Stimulated activated CD8-positive, alpha-beta memory T cell treated with anti-CD3 and anti-CD28 coated beads, Interleukin-4, amount 100 ng/mL, for 48 hours (primary cell): ENCODE results near the gene RRP8.
A peak's percentile ranks its signal among the peaks of the same experiment; 100 is the strongest.

Experiments used
- DNase-seq: peaks from one replicate; pipeline ENCODE4 v3.0.0-alpha.2; 2020

The RRP8 gene

GRCh38 chr11:6632116-6633073 is 29.0 kb upstream of the RRP8 start:
- no peak for DNase-seq

- no peak for DNase-seq
Observed at GRCh38 chr11:6631361-6631890, 28.0 kb upstream of the RRP8 start.

DNA sequence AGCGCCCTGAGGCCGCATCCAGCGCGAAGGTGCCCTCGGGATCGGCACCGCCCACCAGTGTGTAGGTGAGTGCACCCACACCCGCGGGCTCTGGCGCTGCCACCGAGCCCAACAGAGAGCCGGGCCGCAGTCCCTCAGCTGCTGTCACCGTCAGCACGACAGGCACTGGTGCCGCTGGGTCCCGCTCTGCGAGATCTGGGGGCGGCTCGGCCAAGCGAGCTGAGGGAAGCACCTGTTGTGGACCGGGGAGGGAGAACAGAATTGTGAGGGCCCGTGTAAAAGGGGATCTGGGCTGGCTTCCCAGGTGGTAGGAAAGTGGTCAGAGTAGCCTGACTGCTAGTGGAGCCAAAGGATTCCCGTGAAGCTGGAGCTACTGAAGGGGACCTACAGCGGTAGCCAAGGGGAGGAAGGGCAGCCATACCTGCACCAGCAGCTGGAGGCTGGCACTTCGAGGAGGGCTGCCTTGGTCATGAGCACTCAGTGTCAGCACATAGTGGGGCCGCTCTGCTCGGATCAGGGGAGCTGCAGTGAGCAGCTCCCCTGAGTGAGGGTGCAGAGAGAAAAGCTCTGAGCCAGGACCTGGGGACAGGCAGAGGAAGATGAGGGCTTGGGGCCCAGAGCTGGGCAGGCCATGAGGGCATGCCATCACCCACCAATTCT is 27.3 kb upstream of the RRP8 start:
- DNase-seq: no peak

- DNase-seq: no peak
Observed at GRCh38 chr11:6629892-6630631, 26.6 kb upstream of the RRP8 start.

DNA sequence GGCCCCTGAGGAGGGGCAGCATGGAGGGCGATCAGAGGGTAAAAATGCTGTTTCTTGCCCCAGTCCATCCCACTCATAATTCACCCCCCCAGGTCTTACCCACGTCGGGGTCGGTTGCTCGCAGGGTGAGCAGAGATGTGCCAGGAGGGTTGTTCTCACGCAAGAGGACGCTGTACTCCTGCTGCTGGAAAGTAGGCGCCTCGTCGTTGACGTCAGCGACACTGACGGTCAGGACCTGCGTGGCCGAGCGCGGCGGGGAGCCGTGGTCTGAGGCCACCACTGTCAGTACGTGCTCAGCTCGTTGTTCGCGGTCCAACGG is 26.1 kb upstream of the RRP8 start:
- DNase-seq: no peak

DNA sequence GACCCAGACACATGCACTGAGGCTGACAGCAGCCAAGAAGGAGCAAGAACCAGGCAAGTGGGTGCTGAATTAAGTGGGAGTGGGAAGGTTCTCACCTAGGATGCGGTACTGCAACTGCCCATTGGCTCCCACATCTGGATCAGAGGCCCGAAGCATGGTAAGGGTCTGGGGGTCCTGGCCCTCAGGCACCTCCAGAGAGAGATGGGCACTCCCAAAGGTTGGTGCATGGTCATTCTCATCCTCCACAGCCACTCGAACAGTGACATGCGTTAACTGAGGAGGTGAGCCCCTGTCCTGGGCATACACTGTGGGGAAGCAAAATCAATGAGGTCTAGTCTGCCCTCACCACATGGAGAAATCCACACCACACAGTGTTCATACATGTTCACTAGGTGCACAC is 25.1 kb upstream of the RRP8 start:
- DNase-seq: no peak

- no peak for DNase-seq
Observed at GRCh38 chr11:6627762-6628241, 24.4 kb upstream of the RRP8 start.

DNA sequence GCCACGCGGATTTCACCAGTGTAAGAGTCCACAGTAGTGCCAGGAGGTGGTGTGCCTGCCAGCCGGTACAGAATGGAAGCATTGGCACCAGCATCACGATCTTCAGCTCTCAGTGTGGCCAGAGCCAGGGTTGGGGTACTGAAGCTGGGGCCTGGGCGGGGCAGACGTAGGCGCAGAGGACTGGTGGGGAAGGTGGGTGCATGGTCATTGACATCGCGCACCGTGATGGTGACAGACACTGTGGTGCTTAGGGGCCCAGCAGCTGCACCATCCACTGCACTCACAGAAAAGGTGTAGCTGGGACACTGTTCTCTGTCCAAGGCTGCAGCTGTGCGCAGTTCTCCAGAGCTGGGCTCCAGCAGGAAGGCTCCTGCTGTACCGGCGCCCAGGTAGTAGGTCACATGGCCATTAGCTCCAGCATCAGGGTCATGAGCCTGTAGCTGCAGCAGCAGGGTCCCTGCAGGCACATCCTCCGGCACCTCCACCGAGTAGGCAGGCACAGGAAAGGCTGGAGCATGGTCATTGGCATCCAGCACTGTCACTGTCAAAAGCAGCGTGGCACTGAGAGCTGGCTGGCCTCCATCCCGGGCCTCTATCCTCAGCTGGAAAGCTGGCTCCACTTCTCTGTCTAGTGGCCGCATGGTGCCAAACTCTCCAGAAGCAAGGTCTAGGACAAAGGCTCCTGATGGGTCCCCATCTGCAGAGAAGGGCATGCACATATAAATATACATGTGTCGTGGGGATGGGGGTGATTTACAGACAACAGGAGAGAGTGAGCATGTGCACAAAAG is 23.8 kb upstream of the RRP8 start:
- no peak for DNase-seq

GRCh38 chr11:6625832-6626420 is 22.5 kb upstream of the RRP8 start:
- DNase-seq: no peak

- DNase-seq: no peak
Observed at GRCh38 chr11:6625156-6625831, 21.9 kb upstream of the RRP8 start.

DNA sequence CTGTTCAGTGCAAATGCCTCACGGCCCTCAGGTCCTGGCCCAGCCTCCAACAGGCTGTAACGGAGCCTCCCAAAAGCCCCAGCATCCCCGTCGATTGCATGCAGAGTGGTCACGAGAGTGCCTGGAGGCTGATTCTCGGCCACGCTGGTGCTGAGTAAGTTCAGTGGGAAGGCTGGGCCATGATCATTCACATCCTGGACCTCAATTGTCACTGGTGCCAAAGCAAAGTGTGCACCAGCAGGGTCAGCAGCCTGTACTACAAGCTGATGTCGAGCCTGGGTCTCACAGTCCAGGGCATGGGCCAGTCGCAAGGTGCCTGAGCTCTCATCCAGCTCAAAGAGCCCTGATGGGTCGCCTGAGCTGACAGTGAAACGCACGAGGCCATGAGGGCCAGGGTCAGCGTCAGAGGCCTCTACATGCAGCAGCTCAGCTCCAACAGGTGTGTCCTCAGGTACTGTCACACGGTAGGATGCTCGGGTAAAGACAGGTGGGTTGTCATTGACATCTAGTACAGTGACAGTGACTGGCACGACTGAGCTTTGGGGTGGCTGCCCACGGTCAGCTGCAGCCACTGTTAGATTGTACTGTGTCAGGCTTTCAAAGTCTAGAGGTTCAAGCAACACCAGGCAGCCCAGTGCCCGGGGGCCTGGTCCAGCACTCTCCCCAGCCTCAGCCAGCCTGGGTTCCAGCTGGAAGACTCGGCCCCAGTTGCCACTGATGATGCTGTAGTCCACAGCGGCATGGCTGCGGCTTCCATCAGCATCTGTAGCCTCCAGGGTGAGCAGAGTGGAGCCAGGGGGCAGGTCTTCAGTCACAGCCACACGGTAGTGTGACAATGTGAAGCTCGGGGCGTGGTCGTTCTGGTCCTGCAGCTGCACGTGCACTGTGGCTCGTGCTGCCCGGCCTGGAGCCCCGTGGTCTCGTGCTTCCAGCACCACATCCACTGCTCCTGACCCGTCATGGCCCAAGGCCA is 20.3 kb upstream of the RRP8 start:
- no peak for DNase-seq

DNA sequence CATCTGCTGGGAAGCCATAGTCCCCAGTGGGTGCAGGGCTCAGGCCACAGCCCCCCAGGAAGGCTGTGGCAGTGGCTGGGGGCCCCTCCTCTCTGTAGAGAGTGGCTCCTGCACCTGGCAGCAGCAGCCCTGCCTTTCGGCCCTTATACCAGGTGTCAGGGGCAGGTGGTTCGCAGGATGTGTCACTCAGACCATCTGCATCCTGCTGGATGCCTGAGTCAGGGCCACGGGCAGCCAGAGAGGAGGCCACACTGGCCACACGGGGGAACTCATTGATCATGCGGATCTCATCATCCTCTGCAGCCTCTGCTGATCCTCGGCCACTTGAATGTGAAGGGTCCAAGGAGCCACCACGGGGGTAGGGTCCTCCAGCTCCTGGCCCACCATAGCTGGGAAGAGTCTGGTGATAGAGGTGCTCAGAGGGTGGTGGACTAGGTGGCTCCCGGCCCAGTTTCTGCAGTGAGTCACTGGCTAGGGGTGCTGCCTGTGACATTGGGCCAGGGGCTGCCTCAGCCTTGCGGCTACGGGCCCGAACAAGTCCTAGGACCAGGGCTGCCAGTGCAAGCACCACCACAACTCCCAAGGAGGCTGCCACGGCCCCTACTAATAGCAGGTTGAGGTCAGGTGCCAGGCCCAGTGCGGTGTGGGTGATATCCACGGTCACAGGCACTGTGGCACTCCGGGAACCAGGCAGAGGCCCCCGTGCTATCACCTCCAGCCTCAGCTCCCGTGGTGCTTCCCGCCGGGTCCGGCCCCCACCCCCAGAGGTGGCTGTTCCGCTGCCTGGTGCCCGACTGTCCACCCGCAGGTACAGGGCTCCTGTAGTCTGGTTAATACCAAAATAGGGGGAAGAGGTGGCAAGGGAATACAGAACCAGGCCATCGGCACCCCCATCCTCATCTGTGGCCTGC is 19.1 kb upstream of the RRP8 start:
- no peak for DNase-seq

DNA sequence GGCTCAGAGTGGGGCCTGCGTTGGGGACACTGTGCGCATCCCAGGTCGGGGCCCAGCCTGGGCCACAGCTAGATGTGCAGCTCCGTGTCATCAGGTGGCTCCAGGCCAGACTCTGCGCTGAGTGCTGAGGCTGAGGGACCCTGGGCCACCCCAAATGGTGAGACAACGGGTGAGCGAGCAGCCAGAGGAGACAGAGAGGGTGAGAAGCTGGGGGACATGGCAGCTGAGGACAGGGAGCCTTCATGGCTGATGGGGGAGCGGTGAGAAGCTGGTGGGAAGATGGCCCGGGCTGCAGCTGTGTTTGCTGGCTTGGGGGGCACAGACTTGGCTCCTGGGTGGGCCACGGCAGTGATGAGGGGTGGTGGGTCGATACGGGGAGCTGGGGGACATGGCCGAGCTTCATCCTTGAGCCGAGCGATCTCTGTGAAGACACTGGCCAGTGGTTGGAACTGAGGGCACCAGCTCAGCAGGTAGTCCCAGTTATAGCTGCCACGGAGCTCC is 18.3 kb upstream of the RRP8 start:
- no peak for DNase-seq

DNA sequence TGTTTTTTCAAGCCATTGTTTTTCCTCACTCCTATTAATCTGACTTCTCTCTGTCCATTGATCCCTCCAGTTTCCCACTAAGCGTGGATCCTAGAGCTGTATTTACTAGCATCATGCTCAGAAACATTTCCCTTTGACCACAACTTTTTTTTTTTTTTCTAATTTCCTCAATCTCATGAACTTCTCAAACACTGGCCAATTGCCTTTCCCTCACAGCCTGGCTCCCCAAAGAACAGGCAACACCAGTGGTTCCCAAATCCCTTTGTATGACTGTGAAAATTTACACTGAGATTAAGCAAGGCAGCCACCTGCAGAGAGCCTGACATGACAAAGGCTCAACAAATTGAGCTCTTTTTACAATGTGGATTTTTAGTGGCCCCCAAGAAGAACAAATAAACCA is 17.2 kb upstream of the RRP8 start:
- no peak for DNase-seq

- peak; percentile 94 for DNase-seq
Observed at GRCh38 chr11:6619004-6619745, 15.8 kb upstream of the RRP8 start, which contains the start of gene TPP1. TSS of gene TPP1 (minus strand) at chr11:6619422. CDS start at chr11:6619400, 22 bp downstream.

DNA sequence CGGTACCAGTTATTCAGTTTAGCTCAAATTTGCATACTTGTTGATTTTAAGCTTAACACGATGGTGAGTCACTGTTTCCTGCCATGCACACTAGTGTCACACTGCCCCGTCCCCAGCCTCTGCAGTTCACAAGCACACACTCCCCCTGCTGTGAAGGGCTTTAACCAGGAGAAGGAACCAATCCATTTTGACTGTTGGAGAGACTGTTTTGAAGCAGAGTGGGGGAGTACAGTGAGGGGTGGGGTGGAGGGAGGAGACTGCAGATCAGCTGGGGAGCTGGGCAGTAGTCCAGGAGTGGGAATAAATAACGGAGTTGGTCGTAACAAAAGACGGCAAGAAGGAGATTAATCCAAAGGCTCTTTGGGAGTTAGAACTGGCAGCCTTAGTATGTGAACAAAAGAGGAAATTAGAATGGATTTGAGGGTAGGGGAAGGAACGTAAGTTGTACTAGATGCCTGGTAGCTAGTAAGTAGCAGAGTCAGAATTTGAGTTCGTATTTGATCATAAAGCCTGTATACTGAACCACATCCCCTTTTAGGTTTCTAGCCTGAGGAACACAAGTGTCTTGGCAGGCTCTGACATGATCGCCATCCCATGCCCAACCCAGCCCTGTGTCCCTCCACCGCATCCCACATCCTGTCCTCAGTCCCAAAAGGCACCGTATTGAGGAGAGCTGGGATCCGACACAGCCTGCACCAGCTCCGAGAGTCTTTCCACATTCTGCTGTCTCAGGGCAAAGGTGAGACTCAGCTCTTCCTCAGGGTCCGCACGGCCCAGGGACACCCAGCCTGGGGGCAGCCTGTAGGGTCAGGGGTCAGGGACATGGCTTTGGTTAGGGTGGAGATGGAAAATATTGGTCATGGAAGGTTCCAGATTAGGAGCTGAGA is 14.9 kb upstream of the RRP8 start:
- DNase-seq: peak; percentile 62

DNA sequence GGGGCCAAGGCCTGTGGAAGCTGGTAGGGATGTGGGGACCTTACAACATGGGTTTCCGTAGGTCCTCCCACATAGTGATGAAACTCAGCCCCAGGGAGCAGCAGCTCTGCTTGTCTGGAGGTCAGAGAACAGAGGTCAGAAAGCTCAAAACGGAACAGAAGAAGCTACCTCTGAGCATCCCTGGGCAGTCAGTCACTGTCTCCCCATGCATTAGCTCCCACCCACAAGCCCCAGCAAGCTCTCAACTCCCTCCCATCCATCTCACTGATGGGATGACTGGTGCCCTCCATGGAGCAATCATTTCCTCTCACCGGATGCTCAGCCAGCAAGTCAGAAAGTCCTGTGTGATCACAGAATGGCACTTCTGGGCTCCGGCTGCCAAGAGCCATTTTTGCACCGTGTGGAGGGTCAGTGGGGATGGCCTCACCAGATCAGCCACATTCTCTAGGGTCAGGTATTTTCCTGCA is 13.9 kb upstream of the RRP8 start:
- no peak for DNase-seq
